GM18498 (cell line): ENCODE data around the gene NALCN.

Experiments
- ATAC-seq: cut with Tn5 transposase; IDR thresholded peaks from one replicate; pipeline ENCODE4 v1.9.1; 2021; ENCODE audit warnings: mild to moderate bottlenecking, moderate library complexity; ENCODE audit not compliant: unreplicated experiment

Gene NALCN

DNA sequence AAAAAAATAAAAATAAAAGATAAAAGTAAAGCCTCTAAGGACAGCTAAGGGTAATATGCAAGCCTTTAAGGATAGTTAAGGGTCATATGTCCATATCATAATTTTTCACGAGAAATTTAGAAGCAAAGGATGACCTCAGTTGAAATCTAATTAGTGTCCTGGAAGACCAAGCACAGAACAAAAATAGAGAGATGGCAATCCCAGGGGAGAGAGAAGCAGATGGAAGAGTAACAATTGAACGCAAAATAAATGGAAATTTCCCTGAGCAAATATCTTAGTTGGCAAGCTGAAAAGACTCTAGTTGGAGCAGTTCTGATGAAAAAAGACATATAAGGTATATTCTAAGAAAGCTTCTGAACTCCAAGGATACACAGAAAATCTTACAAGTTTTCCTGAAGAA is 275.4 kb downstream of the NALCN start:
- no peak for ATAC-seq

GRCh38 chr13:101140087-101140770 is 276.1 kb downstream of the NALCN start:
- ATAC-seq = no peak

DNA sequence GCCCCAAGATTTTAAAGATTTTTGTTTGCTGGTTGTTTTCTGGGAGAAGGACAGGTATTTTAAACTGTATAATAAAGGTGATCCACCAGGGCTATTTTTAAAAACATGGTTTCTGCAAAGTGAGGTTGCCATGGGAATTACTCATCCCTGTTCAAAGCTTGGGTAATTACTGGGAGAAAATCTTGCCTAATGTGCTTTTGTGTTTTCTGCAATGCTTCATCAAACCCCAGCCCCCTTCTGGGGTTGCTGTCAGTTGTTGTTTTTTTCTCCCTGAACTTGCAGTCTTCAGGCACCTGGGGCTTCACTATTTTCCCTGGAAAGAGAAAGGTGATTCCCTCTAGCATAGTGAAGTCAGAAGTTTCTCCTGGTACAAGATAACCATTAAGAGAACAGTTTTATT is 277.2 kb downstream of the NALCN start:
- no peak for ATAC-seq

GRCh38 chr13:101127741-101128353 is 288.5 kb downstream of the NALCN start:
- peak; percentile 88 for ATAC-seq

GRCh38 chr13:101123028-101123427 is 293.3 kb downstream of the NALCN start:
- no peak for ATAC-seq

- ATAC-seq = no peak
Observed at GRCh38 chr13:101121608-101122007, 294.7 kb downstream of the NALCN start.

DNA sequence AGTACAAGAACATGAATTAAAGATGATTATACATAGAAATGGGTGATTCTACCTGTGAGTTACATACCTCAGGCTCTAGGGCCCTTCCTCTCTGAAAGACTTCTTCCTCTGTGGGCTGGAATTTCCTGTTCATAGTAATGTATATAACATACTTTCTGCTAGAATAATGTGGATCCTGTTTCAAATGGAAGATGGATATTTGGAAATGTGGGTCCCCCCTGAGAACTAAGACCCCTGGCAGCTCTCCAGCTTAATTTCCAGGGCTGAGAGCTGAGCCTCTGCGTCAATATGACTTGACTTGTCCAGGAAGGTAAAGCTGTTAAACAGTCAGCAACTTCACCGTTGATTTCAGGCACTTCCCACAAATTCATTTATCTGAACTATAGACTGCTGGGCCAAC is 296.3 kb downstream of the NALCN start:
- no peak for ATAC-seq

GRCh38 chr13:101116826-101117225 is 299.5 kb downstream of the NALCN start:
- ATAC-seq = no peak

DNA sequence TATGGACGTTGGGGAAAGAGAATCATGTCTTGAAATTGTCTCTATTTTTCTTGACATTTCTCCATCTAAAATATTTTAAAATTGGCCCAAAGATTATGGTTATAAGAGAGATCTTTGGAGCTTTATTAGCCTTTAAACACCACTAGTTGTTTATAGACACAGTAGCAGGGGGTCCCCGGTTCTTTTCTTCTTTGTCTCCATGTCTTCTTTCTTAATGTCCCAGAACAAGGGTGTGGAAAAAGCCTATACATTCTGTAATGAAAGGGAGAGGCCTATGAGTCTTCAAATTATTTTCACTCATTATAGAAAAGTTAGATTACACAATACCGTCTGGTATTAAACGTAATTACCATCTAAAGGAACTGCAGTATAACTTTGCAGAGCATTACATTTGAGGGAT is 300.0 kb downstream of the NALCN start:
- ATAC-seq = no peak

DNA sequence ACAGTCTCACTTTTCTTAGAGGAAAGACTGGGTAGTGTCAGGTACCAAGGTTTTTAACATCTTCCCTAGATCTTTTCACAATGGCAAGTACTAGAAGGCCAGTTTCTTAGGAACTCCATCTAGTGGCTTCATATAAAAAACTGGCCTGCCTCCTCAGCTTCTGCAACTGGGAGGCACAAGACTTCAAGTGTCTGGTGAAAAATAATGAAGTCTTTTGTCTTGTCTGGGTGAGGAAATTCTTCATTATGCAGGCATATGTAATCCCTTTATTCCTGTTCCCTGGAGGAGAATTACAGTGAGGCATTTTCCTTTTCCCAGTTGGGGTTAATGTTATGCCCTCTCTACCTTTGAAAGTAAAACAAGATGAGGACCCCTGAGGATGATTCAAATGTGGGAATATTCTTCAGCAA is 300.5 kb downstream of the NALCN start:
- ATAC-seq = no peak

GRCh38 chr13:101111894-101112293 is 304.4 kb downstream of the NALCN start:
- no peak for ATAC-seq

DNA sequence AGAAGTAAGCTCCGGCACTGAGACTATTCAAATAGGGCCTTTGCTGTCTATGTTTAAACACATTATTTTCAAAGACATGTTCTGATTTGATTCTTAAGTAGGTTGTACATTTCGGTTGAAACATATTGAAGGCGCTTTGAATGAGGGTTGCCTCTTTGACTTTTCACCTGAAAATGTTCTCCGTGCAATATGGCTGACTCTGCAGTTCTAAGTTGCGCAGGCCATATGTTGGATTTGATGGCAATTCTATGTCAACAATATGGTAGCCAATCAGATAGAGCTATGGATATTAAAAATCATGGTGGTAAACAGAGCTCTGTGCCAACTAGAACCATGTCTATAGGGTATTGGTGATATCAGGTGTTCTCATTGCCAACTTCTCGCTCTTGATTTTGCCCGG is 307.3 kb downstream of the NALCN start:
- ATAC-seq = no peak

DNA sequence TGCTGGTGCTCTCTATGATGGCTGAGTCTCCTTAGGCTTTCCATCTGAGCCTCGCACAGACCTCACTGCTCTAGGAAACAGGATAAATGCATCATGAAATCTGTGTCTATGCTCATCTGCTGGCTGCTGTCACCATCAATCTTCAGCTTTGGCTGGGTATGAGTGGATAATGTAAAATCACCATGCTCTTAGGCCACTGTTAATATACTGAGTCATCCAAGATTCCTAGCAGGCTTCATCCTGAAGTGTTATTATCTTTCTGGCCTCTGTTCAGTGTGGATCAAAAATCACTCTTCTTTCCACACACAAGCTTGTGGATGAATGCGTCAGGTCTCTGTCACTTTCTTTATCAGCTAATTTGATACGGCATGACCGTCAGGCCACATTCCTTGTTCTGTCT is 317.4 kb downstream of the NALCN start:
- ATAC-seq = no peak

DNA sequence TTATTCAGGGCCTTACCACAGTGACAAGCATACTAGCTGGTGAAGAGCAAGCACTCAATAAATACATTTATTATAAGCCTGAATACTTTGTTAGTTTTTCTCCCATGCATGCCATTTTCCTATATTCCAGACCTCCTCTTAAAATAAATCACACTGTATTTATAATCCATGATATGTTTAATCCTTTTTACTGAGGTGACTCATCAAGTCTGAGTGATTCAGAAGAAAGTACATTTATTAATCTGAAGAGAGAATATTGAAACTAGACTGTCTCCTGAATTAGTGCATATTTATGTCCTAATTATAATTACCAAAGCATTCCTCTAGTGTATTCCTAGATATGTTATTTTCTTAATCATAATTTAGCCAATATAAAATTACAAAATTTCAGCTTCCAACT is 323.3 kb downstream of the NALCN start:
- no peak for ATAC-seq

DNA sequence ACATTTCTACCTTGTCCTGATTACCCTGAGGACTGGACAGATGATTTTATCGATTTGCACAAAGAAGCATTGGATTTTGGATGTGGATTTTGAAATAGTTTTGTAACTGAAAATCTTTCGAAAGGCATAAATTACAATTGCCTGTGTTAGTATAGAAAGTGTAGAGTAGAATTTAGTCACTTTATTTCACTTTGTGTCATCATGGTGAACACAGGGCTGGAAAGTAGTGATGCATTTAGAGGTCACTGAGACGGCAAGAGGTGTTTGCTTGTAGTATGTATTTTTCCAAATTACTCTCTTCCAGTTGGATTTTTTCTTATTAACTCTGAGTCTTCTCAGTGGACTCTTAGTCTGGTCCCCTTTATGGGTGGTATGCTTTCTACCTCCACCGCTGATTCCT is 326.0 kb downstream of the NALCN start:
- ATAC-seq = no peak

DNA sequence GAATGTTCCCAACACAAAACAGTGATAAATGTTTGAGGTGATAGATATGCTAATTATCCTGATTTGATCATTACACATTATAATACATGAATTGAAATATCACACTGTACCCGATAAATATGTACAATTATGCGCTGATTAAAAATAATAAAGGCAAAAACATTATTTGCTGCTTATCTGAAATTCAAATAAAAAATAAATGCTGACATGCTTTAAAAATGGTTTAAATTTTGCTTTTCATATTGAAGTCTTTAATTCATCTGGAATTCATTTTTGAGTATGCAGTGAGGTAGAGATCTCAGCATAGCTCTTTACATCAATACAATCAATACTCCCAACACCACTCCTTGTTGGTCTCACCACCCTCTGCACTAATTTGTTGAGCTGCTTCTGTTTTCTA is 330.8 kb downstream of the NALCN start:
- ATAC-seq = no peak

DNA sequence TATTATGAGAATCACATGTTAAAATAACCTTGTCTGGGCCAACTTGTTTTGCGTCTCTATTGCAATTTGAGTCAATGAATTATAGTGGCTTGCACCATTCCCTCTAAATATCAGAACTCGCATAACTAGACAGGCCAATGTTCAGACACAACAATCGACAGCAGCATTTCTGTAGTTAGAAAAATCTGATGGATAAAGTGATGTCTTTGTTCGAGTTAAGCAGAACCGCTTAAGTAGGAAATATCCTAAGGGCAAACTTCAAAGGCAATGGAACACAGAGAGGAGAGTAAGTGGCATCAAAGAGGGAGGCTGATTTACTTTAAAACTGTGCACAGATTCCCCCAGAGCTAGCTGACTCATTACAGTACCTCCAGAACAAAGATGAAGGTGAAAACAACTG is 333.9 kb downstream of the NALCN start:
- no peak for ATAC-seq

GRCh38 chr13:101080616-101081015 is 335.7 kb downstream of the NALCN start:
- no peak for ATAC-seq

- no peak for ATAC-seq
Observed at GRCh38 chr13:101065329-101065728, 351.0 kb downstream of the NALCN start.

- no peak for ATAC-seq
Observed at GRCh38 chr13:101059793-101060192, 356.5 kb downstream of the NALCN start.

DNA sequence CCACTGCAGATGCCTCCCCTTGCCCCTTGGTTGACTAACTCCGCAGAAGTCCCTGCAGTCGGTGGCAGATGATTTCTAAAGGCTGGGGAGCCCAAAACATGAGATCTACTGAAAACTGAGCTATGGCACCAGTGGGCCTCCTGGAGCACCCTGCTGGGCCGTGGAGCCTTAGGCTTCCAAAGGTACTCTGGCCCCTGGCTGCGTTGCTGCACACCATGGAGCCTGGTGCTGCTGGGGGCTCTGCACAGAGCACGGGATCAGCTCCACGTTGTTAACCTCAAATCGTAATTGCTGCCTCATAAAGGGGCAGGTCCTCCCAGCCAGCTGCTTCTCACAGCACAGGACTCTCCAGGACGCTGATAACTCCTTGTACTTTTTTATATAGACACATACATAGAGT is 357.5 kb downstream of the NALCN start:
- no peak for ATAC-seq

DNA sequence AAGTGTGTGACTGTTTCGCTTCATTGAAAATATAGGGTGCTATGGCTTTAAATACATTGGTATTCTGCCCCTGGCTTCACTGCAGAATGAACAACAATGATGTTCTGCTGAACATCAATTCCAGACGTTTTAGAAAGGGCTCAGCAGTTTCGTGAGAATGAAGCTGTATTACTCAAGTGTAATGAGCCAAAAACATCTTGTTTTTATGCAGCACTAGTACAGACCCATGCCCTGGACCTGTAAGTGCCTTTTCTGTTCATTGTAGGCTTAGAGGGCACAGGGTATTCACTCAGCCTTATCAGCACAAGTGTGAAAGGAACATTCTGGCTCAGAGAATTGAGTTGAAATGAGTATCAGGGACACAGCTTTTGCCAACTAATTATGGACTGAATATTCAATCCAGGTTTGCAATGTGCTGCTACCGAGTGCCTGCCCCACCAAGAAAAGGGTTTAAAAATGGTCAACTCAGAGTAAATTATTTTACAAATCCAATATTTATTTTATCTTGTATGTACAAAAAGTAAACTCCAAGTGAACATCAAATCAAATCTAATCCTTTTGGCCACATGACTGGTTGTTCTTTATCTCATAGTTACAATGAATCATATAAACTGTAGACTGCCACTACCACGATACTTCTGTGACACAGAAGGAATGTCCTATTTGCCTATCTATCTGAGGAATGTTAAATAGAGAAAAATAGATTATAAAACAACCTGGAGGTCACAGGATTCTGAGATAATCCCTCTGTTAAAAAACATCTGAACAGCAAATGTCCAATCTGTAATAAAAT is 362.8 kb downstream of the NALCN start:
- no peak for ATAC-seq
